H9 (cell line): ENCODE results near the gene PPCDC. TPM values are rescaled to one million over a fixed set of nuclear protein-coding genes. Genes with fewer than 3 reads are reported as not detected.

Experiments
- DNase-seq: peaks from one replicate; pipeline ENCODE4 v3.0.0-alpha.2; 2017
- H2AFZ ChIP-seq: one replicate; pipeline ENCODE4 v1.6.1; 2013; ENCODE audit warnings: mild to moderate bottlenecking, low read length, control low read depth, moderate library complexity
- H2AK5ac ChIP-seq: 2 replicates; pipeline ENCODE4 v1.6.1; 2013; ENCODE audit warnings: low read length, control low read depth, mixed read lengths; ENCODE audit not compliant: insufficient read length
- H2BK120ac ChIP-seq: one replicate; pipeline ENCODE4 v1.6.1; 2013; ENCODE audit warnings: low read depth, mild to moderate bottlenecking, low read length, control low read depth, inconsistent platforms; ENCODE audit not compliant: poor library complexity, severe bottlenecking
- H2BK12ac ChIP-seq: 2 replicates; pipeline ENCODE4 v1.6.1; 2013; ENCODE audit warnings: low read length, control low read depth, mixed read lengths, low read depth; ENCODE audit not compliant: insufficient read length
- H2BK15ac ChIP-seq: 2 replicates; pipeline ENCODE4 v1.6.1; 2013; ENCODE audit warnings: low read depth, low read length, control low read depth
- H2BK20ac ChIP-seq: one replicate; pipeline ENCODE4 v1.6.1; 2013; ENCODE audit warnings: low read depth, mild to moderate bottlenecking, low read length, control low read depth, inconsistent platforms; ENCODE audit not compliant: poor library complexity, severe bottlenecking
- H2BK5ac ChIP-seq: 2 replicates; pipeline ENCODE4 v1.6.1; 2013; ENCODE audit warnings: low read length, control low read depth, mixed read lengths; ENCODE audit not compliant: insufficient read length
- H3K14ac ChIP-seq: 2 replicates; pipeline ENCODE4 v1.6.1; 2013; ENCODE audit warnings: low read length, control low read depth; ENCODE audit not compliant: insufficient read depth
- H3K18ac ChIP-seq: 2 replicates; pipeline ENCODE4 v1.6.1; 2013; ENCODE audit warnings: low read depth, mild to moderate bottlenecking, mixed read lengths, low read length, control low read depth; ENCODE audit not compliant: insufficient read length
- H3K23ac ChIP-seq: 2 replicates; pipeline ENCODE4 v1.6.1; 2013; ENCODE audit warnings: low read length, control low read depth, mixed read lengths, low read depth; ENCODE audit not compliant: insufficient read length
- H3K23me2 ChIP-seq: 2 replicates; pipeline ENCODE4 v1.6.1; 2013; ENCODE audit warnings: low read depth, mild to moderate bottlenecking, mixed read lengths, low read length, control low read depth; ENCODE audit not compliant: insufficient read length, poor library complexity, severe bottlenecking
- H3K27ac ChIP-seq: 2 replicates; pipeline ENCODE4 v1.5.1; 2013; ENCODE audit warnings: low read length, control low read depth, mixed read lengths, low read depth; ENCODE audit not compliant: insufficient read length
- H3K27me3 ChIP-seq: 2 replicates; pipeline ENCODE4 v1.6.1; 2013; ENCODE audit warnings: low read length, control low read depth, inconsistent platforms; ENCODE audit not compliant: insufficient read depth
- H3K4ac ChIP-seq: 2 replicates; pipeline ENCODE4 v1.6.1; 2013; ENCODE audit warnings: low read depth, mild to moderate bottlenecking, control low read depth, inconsistent platforms, low read length, moderate library complexity
- H3K4me1 ChIP-seq: 2 replicates; pipeline ENCODE4 v1.6.1; 2013; ENCODE audit warnings: low read length, control low read depth, inconsistent platforms; ENCODE audit not compliant: insufficient read depth
- H3K4me2 ChIP-seq: 2 replicates; pipeline ENCODE4 v1.6.1; 2013; ENCODE audit warnings: low read length, control low read depth, mixed read lengths; ENCODE audit not compliant: insufficient read length, insufficient read depth
- H3K56ac ChIP-seq: 2 replicates; pipeline ENCODE4 v1.6.1; 2013; ENCODE audit warnings: low read depth, mild to moderate bottlenecking, mixed read lengths, low read length, control low read depth; ENCODE audit not compliant: insufficient read length
- H3K79me1 ChIP-seq: 2 replicates; pipeline ENCODE4 v1.6.1; 2013; ENCODE audit warnings: low read depth, mild to moderate bottlenecking, moderate library complexity, low read length, control low read depth, inconsistent platforms; ENCODE audit not compliant: insufficient read depth, poor library complexity, severe bottlenecking
- H3K79me2 ChIP-seq: 2 replicates; pipeline ENCODE4 v1.6.1; 2013; ENCODE audit warnings: low read length, control low read depth, inconsistent platforms; ENCODE audit not compliant: insufficient read depth
- H3K9ac ChIP-seq: 2 replicates; pipeline ENCODE4 v1.6.1; 2013; ENCODE audit warnings: low read length, control low read depth, mixed read lengths; ENCODE audit not compliant: insufficient read length; ENCODE audit errors: extremely low read depth
- H3K9me3 ChIP-seq: one replicate; pipeline ENCODE4 v1.6.1; 2013; ENCODE audit warnings: low read depth, low read length, inconsistent platforms; ENCODE audit not compliant: control insufficient read depth
- H3T11ph ChIP-seq: one replicate; pipeline ENCODE4 v1.6.1; 2013; ENCODE audit warnings: mild to moderate bottlenecking, low read length, control low read depth, inconsistent platforms
- H4K20me1 ChIP-seq: one replicate; pipeline ENCODE4 v1.6.1; 2013; ENCODE audit not compliant: control insufficient read depth, insufficient read length, insufficient read depth
- H4K5ac ChIP-seq: 2 replicates; pipeline ENCODE4 v1.6.1; 2013; ENCODE audit warnings: low read depth, mild to moderate bottlenecking, mixed read lengths, low read length, control low read depth; ENCODE audit not compliant: insufficient read length
- H4K8ac ChIP-seq: replicated peaks from 2 replicates; pipeline ENCODE4 v1.6.1; 2013; ENCODE audit warnings: low read length, control low read depth, mixed read lengths, low read depth; ENCODE audit not compliant: insufficient read length
- H4K91ac ChIP-seq: 2 replicates; pipeline ENCODE4 v1.6.1; 2013; ENCODE audit warnings: low read depth, mild to moderate bottlenecking, moderate library complexity, mixed read lengths, low read length, control low read depth; ENCODE audit not compliant: insufficient read length
- H3K27ac Mint-ChIP-seq, 3 experiments: 2 replicates in 2 of 3; 3 replicates in 1 of 3; pipeline ENCODE4 v1.8.0; 2020 to 2021; ENCODE audit warnings: mixed read lengths in 3 of 3, mild to moderate bottlenecking in 1 of 3, moderate library complexity in 1 of 3
- H3K27me3 Mint-ChIP-seq: 2 replicates; pipeline ENCODE4 v1.8.0; 2021; ENCODE audit warnings: low read depth, mild to moderate bottlenecking, moderate library complexity, mixed read lengths
- H3K36me3 Mint-ChIP-seq, 3 experiments: 2 replicates in 2 of 3; 3 replicates in 1 of 3; pipeline ENCODE4 v1.8.0; 2020 to 2021; ENCODE audit warnings: low read depth in 3 of 3, mixed read lengths in 3 of 3; ENCODE audit not compliant: insufficient read depth in 1 of 3
- H3K4me1 Mint-ChIP-seq, 2 experiments: 2 replicates each; pipeline ENCODE4 v1.8.0; 2020; ENCODE audit warnings: mixed read lengths in 2 of 2
- H3K4me3 Mint-ChIP-seq, 2 experiments: 2 replicates in 1 of 2; 3 replicates in 1 of 2; pipeline ENCODE4 v1.8.0; 2020 to 2021; ENCODE audit warnings: mild to moderate bottlenecking in 2 of 2, mixed read lengths in 2 of 2, moderate library complexity in 1 of 2
- H3K9me3 Mint-ChIP-seq, 2 experiments: 2 replicates in 1 of 2; 3 replicates in 1 of 2; pipeline ENCODE4 v1.8.0; 2020; ENCODE audit warnings: mild to moderate bottlenecking in 2 of 2, mixed read lengths in 2 of 2, moderate library complexity in 1 of 2
- CTCF ChIP-seq: fragments of 200-600 bp; sonication (generic); conservative IDR thresholded peaks from 3 replicates; pipeline ENCODE4 v1.8.0; 2021; ENCODE audit warnings: antibody characterized with exemption, mild to moderate bottlenecking
- total RNA-seq: library from RNA; stranded (reverse); gene quantifications from 2 replicates; pipeline ENCODE4 v1.2.1, GENCODE V29; 2021

The PPCDC gene
- total RNA-seq, 1 experiment from 2014 or later = 17.6 TPM

GRCh38 chr15:74989527-74989926 is 33.9 kb upstream of the PPCDC start:
- Histone ChIP-seq H2BK5ac (no peak overlapping the region), H2AFZ (no peak overlapping the region), H3K27me3 (no peaks in the 10 kb centered on the region), H3K18ac (no peak overlapping the region), H2AK5ac (no peak overlapping the region), H4K91ac (no peak overlapping the region), H2BK15ac (no peak overlapping the region), H2BK12ac (no peak overlapping the region), H3K27ac (no peak overlapping the region), H4K8ac (no peak overlapping the region), H3K9me3 (no peaks in the 10 kb centered on the region), H3K14ac (no peak overlapping the region), H3K79me1 (no peaks in the 10 kb centered on the region), H2BK20ac (no peak overlapping the region), H3K23me2 (no peaks in the 10 kb centered on the region), H2BK120ac (no peak overlapping the region), H3K4ac (no peak overlapping the region), H3K56ac (no peak overlapping the region), H3T11ph (no peak overlapping the region), H4K20me1 (no peaks in the 10 kb centered on the region), H3K79me2 (no peaks in the 10 kb centered on the region), H3K4me2 (no peak overlapping the region), H3K23ac (no peak overlapping the region), H3K9ac (no peak overlapping the region), H4K5ac (no peak overlapping the region), H3K4me1 (no peaks in the 10 kb centered on the region)
- H3K27ac Mint-ChIP-seq = no peak overlapping the region
- peaks cover 2 to 6% of the 10 kb centered on the region in 2 experiments; a peak in 2 of 4 replicates for H3K4me1 Mint-ChIP-seq
- no peak for TF ChIP-seq CTCF
- peaks cover 0 to 3% of the 10 kb centered on the region in 2 experiments; a peak in 1 of 5 replicates for H3K9me3 Mint-ChIP-seq
- H3K4me3 Mint-ChIP-seq = no peak overlapping the region
- H3K27me3 Mint-ChIP-seq = peaks cover 43% of the 10 kb centered on the region
- DNase-seq = no peak
- no peaks in the 10 kb centered on the region for H3K36me3 Mint-ChIP-seq
